GM10248 (cell line): Measurements from ENCODE around the gene TNS1.

Experiments used
- CTCF ChIA-PET: fragments of 300-600 bp; sonication (Branson Sonifier 250); formaldehyde crosslinking; extraction: SDS; loops from one replicate; lab custom pipeline; 2021; ENCODE audit warnings: antibody characterized with exemption; lab: Yijun Ruan, JAX
- POLR2A ChIA-PET: fragments of 350-650 bp; sonication (Branson Sonifier 250); formaldehyde crosslinking; extraction: SDS; loops from one replicate; lab custom pipeline; 2020; ENCODE audit warnings: antibody characterized with exemption; lab: Yijun Ruan, JAX
- DNase-seq: peaks from one replicate; pipeline ENCODE4 v3.0.0; 2012; ENCODE audit errors: extremely low spot score
- CTCF ChIP-seq: IDR thresholded peaks from 2 replicates; pipeline ENCODE4 v1.5.1; 2012; ENCODE audit warnings: mild to moderate bottlenecking, low read depth; ENCODE audit errors: extremely low read depth, missing control alignments, control extremely low read depth

The TNS1 gene

DNA sequence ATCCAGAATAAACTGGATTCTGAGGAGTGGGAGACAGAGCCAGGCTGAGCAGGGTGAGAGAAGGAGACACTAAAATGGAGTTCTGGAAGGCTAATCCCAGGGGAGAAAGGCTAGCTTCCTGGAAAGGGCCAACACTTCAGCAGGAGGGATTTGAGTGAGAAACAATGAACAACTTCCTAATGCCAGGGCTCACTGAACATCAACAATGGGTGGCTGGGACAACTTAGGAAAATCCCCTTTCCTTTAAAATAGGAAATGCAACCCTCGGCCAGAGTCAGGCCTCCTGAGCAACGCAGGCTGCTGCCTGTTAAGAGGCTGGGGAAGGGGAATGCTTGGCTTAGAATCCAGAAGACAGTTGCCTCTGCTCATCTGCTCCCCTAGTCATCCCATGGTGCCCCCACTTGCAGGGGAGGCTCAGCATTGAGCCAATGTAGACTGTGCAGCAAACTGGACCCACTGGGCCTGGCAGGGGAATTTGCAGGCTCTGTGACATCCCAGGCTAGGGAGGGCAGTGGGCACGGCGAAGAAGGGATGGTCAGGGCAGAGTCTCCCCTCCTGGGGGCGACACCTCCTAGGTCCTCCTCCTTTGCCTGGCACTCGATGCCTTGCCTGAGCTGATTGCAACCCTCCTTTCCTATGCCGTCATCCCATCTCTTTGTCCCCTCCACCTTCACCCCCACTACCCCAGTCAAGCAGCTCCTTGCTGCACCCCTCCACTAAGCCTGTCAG is 182.5 kb downstream of the TNS1 start:
- no peak for TF ChIP-seq CTCF
- ChIA-PET CTCF (interaction anchor here (1.0 to 1.5 kb wide), 3 partner anchors 31 to 248 kb away, joined by 3 to 4 read pairs (median 3); no protein-coding TSS in a partner anchor), POLR2A (interaction anchor here (0.5 kb wide), 1 partner anchor 781 kb away, joined by 5 read pairs; no protein-coding TSS in a partner anchor)
- DNase-seq, result no peak

- CTCF ChIA-PET, result no interaction called here
- no peak for DNase-seq
- POLR2A ChIA-PET, result no interaction called here
- TF ChIP-seq CTCF, result no peak
Measured at GRCh38 chr2:217818293-217818850, 184.4 kb downstream of the TNS1 start.

DNA sequence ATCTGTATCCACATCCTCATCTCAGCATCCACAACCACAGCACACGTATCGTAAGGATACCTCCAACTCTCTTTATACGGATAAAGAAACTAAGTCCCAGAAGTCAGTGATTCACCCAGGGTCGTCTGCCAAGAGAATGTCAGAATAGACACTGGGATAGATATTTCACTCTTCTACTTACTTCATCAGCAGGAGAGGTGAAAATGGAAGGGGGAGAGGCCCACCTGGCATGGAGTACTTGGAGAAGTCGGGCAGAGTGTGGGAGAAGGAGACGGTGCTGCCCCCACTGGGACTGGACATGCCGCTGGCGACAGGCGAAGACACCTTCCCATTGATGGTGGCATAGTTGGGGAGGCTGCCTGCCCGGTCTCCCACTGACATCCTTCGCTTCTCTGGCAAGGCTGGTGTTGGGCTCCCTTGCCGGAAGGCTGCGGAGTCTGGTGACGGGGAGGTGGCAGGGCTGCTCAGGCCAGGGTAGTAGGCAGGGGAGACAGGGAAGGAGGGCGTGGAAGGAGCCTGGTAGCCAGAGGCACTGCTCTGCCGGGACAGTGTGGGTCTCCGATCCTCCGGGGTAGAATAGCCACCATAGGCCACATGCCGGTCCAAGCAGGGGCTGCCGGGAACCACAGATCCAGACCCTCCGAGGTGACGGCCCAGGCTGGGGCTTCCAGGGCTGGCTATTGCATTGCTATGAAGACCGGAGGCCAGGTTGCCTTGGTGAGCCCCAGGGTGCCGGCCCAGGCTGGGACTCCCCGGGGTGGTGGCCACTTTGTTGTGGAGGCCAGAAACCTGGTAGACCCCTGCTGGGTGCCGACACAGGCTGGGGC is 185.1 kb downstream of the TNS1 start:
- ChIA-PET POLR2A (no interaction called here), CTCF (no interaction called here)
- DNase-seq, result no peak
- no peak for TF ChIP-seq CTCF

GRCh38 chr2:217816396-217816869 is 186.4 kb downstream of the TNS1 start:
- no peak for TF ChIP-seq CTCF
- ChIA-PET CTCF (interaction anchor here (0.6 to 1.2 kb wide), 3 partner anchors 28 to 75 kb away, joined by 3 to 4 read pairs (median 3); no protein-coding TSS in a partner anchor), POLR2A (no interaction called here)
- DNase-seq, result no peak

GRCh38 chr2:217813828-217814227 is 189.0 kb downstream of the TNS1 start:
- POLR2A ChIA-PET, result no interaction called here
- CTCF ChIA-PET, result interaction anchor here (1.6 kb wide), 1 partner anchor 74 kb away, joined by 3 read pairs; no protein-coding TSS in a partner anchor
- no peak for TF ChIP-seq CTCF
- no peak for DNase-seq

DNA sequence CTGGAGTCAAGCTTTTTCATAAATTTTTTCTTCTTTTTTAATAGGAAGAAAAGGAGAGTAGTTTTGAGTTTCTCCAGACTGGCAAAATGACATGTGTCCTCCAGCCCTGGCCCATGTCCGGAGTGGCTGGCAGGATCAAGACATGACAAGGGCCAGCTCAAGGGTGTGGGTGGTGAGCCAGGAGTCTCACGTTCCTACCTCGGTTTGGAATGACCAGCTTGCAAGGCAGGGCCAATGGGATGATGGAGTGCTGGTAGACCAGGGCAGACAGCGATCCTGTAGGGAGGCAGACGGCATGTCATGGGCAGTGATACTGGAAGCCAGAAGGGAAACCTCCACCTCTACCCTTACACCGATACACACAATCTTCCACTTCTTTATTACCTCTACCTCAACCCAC is 190.6 kb downstream of the TNS1 start:
- ChIA-PET CTCF (interaction anchor here (1.1 to 1.5 kb wide), 5 partner anchors 20 to 177 kb away, joined by 3 to 5 read pairs (median 3); no protein-coding TSS in a partner anchor), POLR2A (no interaction called here)
- TF ChIP-seq CTCF, result no peak
- DNase-seq, result no peak
